ENCODE results near the gene BRI3. TPM values are rescaled to one million over a fixed set of nuclear protein-coding genes. Genes with fewer than 3 reads are reported as not detected.
A peak's percentile ranks its signal among the peaks of the same experiment; 100 is the strongest.

The BRI3 gene
- total and polyA plus RNA-seq, 12 donors: 50.2 to 379 (median 182) TPM

- H3K4me1 ChIP-seq (replicated peaks in 1 of 2): peaks cover 12 to 29% of the 10 kb centered on the region in 2 donors
- no peak overlapping the region for H3K4me3 ChIP-seq
- H3K36me3 ChIP-seq (replicated peaks in 1 of 2): peaks cover 0 to 4% of the 10 kb centered on the region in 2 donors
- intact Hi-C loops (cut with DNase I): no loop called here
- DNase-seq: no peak
- peak overlapping the region in 2 of 5 donors; percentile 26 for H3K27ac ChIP-seq
- no peaks in the 10 kb centered on the region for H3K27me3 ChIP-seq
- no peaks in the 10 kb centered on the region for H3K9me3 ChIP-seq (replicated peaks in 1 of 3)
- no peak for TF ChIP-seq CTCF (IDR thresholded peaks at IDR 0.05)
- TF ChIP-seq POLR2A (IDR thresholded peaks at IDR 0.05): no peak
- 67 to 80% (median 77%) methylated on average over 6 of the region's 6 CpGs for WGBS, 4 donors
Measured at GRCh38 chr7:98249106-98249505, 32.4 kb upstream of the BRI3 start.

GRCh38 chr7:98250789-98251188 lies 30.7 kb upstream of the BRI3 start:
- H3K36me3 ChIP-seq (replicated peaks in 1 of 2): no peaks in the 10 kb centered on the region
- no peaks in the 10 kb centered on the region for H3K27me3 ChIP-seq
- H3K9me3 ChIP-seq (replicated peaks in 1 of 3): no peaks in the 10 kb centered on the region
- H3K4me3 ChIP-seq: peak overlapping the region in 1 of 4 donors; percentile 82
- intact Hi-C loops (cut with DNase I): no loop called here
- DNase-seq: no peak
- H3K27ac ChIP-seq: no peak overlapping the region
- WGBS, 4 donors: 57 to 80% (median 64%) methylated on average over 3 of the region's 3 CpGs
- peaks cover 12 to 29% of the 10 kb centered on the region in 2 donors for H3K4me1 ChIP-seq (replicated peaks in 1 of 2)
- no peak for TF ChIP-seq POLR2A (IDR thresholded peaks at IDR 0.05)
- no peak for TF ChIP-seq CTCF (IDR thresholded peaks at IDR 0.05)

- H3K9me3 ChIP-seq (replicated peaks in 1 of 3): no peaks in the 10 kb centered on the region
- H3K36me3 ChIP-seq (replicated peaks in 1 of 2): no peaks in the 10 kb centered on the region
- WGBS, 4 donors: 37 to 43% (median 39%) methylated on average over 9 of the region's 9 CpGs
- peak overlapping the region in 2 of 5 donors; percentile 58 to 89 for H3K27ac ChIP-seq
- intact Hi-C loops (cut with DNase I): no loop called here
- H3K4me3 ChIP-seq: peak overlapping the region in 2 of 4 donors; percentile 60 to 82
- no peak for TF ChIP-seq CTCF (IDR thresholded peaks at IDR 0.05)
- TF ChIP-seq POLR2A (IDR thresholded peaks at IDR 0.05): no peak
- DNase-seq: no peak
- H3K27me3 ChIP-seq: no peaks in the 10 kb centered on the region
- H3K4me1 ChIP-seq (replicated peaks in 1 of 2): peaks cover 12 to 25% of the 10 kb centered on the region in 2 donors
Measured at GRCh38 chr7:98251231-98251600, 30.3 kb upstream of the BRI3 start.

GRCh38 chr7:98251601-98252424 lies 29.7 kb upstream of the BRI3 start, which contains the start of gene TECPR1:
Gene TECPR1, minus strand, starts transcription at chr7:98252232. Its CDS starts 6,086 bp downstream, at chr7:98246146.
- H3K27ac ChIP-seq: peak within 1 kb of the TSS in 4 of 5 donors; percentile 15 to 89 (median 56)
- peak; percentile 93 to 97 (median 95) for DNase-seq
- TF ChIP-seq CTCF (IDR thresholded peaks at IDR 0.05) (no peak), POLR2A (IDR thresholded peaks at IDR 0.05) (peak in 1 of 2 donors; percentile 46)
- no peaks in the 10 kb centered on the region for H3K27me3 ChIP-seq
- WGBS, 4 donors: 0 to 1% (median 0%) methylated on average over 6 to 69 of the region's 69 CpGs
- peaks cover 0 to under 1% of the 10 kb centered on the region in 2 donors for H3K36me3 ChIP-seq (replicated peaks in 1 of 2)
- H3K4me3 ChIP-seq: peak within 1 kb of the TSS; percentile 60 to 82 (median 71)
- H3K9me3 ChIP-seq (replicated peaks in 1 of 3): no peaks in the 10 kb centered on the region
- H3K4me1 ChIP-seq (replicated peaks in 1 of 2): peaks cover 12 to 25% of the 10 kb centered on the region in 2 donors
- intact Hi-C loops (cut with DNase I): no loop called here
